ENCODE results near the gene GNG11. TPM values are rescaled to one million over a fixed set of nuclear protein-coding genes. Genes with fewer than 3 reads are reported as not detected.

Gene GNG11
- total and polyA plus RNA-seq, 2 of the 13 experiments (the other 11 are each of a cell fraction or from before 2014, with no cell fraction given): not detected

GRCh38 chr7:93897680-93898079 lies 23.9 kb upstream of the GNG11 start:
- TF ChIP-seq DZIP1 (CRISPR knock-in tag; IDR thresholded peaks at IDR 0.05) (no peak), ZNF180 (CRISPR knock-in tag; IDR thresholded peaks at IDR 0.05; ENCODE audit: borderline replicate concordance, low read depth) (no peak), PHF20 (CRISPR knock-in tag; IDR thresholded peaks at IDR 0.05) (no peak), FOXP1 (IDR thresholded peaks at IDR 0.05) (no peak), FOXP1 (CRISPR knock-in tag; IDR thresholded peaks at IDR 0.05) (no peak), ZNF552 (CRISPR knock-in tag; IDR thresholded peaks at IDR 0.05; ENCODE audit: borderline replicate concordance) (no peak), GLMP (CRISPR knock-in tag; IDR thresholded peaks at IDR 0.05; ENCODE audit: borderline replicate concordance) (no peak), SETDB1 (CRISPR knock-in tag; IDR thresholded peaks at IDR 0.05; ENCODE audit: borderline replicate concordance) (no peak), KDM5B (CRISPR knock-in tag; IDR thresholded peaks at IDR 0.05; ENCODE audit: borderline replicate concordance) (no peak), SP5 (CRISPR knock-in tag; IDR thresholded peaks at IDR 0.05; ENCODE audit: borderline replicate concordance, low read depth) (no peak), UBTF (CRISPR knock-in tag; IDR thresholded peaks at IDR 0.05) (no peak)
- FAIRE-seq: no peak
- no peak for DNase-seq (ENCODE audit: low spot score)
- WGBS (ENCODE audit: low lambda C conversion rate): 3% methylated on average over 2 of the region's 2 CpGs
- no peak overlapping the region for H2AFZ ChIP-seq (ENCODE audit: low read length)
- intact Hi-C loops (cut with micrococcal nuclease; ENCODE audit: unreplicated experiment) (no loop called here), in situ Hi-C loops (cut with HindIII; ENCODE audit: extremely low pct_ligation_motif_present, low pct_unique_long_range_greater_than_20kb) (no loop called here)
- no peaks in the 10 kb centered on the region for H3K36me3 ChIP-seq (replicated peaks in 1 of 2; ENCODE audit: control insufficient read depth in 1 of 2, insufficient read depth in 2 of 2, low read length in 2 of 2)
- H3K27ac ChIP-seq (ENCODE audit: extremely low read length, insufficient read depth, low read length): no peak overlapping the region
- no peaks in the 10 kb centered on the region for H4K20me1 ChIP-seq (ENCODE audit: insufficient read depth, low read length)
- H3K4me2 ChIP-seq (ENCODE audit: low read depth, low read length): no peak overlapping the region
- 0 out of 5 replicates have a peak, but pooled peaks cover 0 to 1% of the 10 kb centered on the region in 2 experiments for H3K27me3 ChIP-seq (ENCODE audit: control insufficient read depth in 1 of 2, insufficient read depth in 2 of 2, low read length in 2 of 2)
- no peaks in the 10 kb centered on the region for H3K79me2 ChIP-seq (ENCODE audit: insufficient read depth, low read length)
- no peak overlapping the region for H3K9ac ChIP-seq (ENCODE audit: insufficient read depth, low read depth, low read length)
- H3K4me1 ChIP-seq (ENCODE audit: insufficient read depth, low read length): no peaks in the 10 kb centered on the region
- BruUV-seq (replicated peaks): no TSS peak
- ChIA-PET POLR2A (no interaction called here), CTCF (ENCODE audit: low intra/inter-chr PET ratio, low total read pairs) (no interaction called here)
- no peak for ATAC-seq
- no peak overlapping the region for H3K4me3 ChIP-seq (replicated peaks in 1 of 3; ENCODE audit: insufficient read depth in 1 of 3, low read depth in 2 of 3, low read length in 3 of 3)
- no peaks in the 10 kb centered on the region for H3K9me3 ChIP-seq (ENCODE audit: low read length)
